H4 (cell line): ENCODE measurements around the gene RAD51. TPM values are rescaled to one million over a fixed set of nuclear protein-coding genes. Genes with fewer than 3 reads are reported as not detected.

Experiments used
- DNase-seq: peaks from one replicate; pipeline ENCODE4 v3.0.0-alpha.2; 2015; ENCODE audit warnings: low spot score
- total RNA-seq: library from RNA; depleted of rRNA; stranded (reverse); fragments of >200 nt; shearing (Covaris generic); gene quantifications from 2 replicates; pipeline ENCODE4 v1.2.3, GENCODE V29; 2014

RAD51 gene
- total RNA-seq, 1 experiment from 2014 or later, result 8.5 TPM

- DNase-seq, result no peak
These were observed 27.4 kb downstream of the RAD51 start for GRCh38 chr15:40722354-40722753.

GRCh38 chr15:40722934-40723333, 28.0 kb downstream of the RAD51 start:
- DNase-seq, result no peak

- DNase-seq, result no peak
These were observed 28.9 kb downstream of the RAD51 start for GRCh38 chr15:40723919-40724318.

- no peak for DNase-seq
These were observed 36.1 kb downstream of the RAD51 start for GRCh38 chr15:40731034-40731433.

- no peak for DNase-seq
These were observed 41.6 kb downstream of the RAD51 start for GRCh38 chr15:40736575-40736974.

GRCh38 chr15:40737048-40737447, 42.1 kb downstream of the RAD51 start:
- no peak for DNase-seq

GRCh38 chr15:40739047-40739446, 44.1 kb downstream of the RAD51 start:
- DNase-seq, result no peak

GRCh38 chr15:40739854-40740253, 44.9 kb downstream of the RAD51 start:
- no peak for DNase-seq

GRCh38 chr15:40743485-40743901, 48.5 kb downstream of the RAD51 start:
- no peak for DNase-seq

- DNase-seq, result no peak
These were observed 49.2 kb downstream of the RAD51 start for GRCh38 chr15:40743921-40744814.

GRCh38 chr15:40744815-40745152, 49.8 kb downstream of the RAD51 start:
- DNase-seq, result no peak

- DNase-seq, result no peak
These were observed 52.0 kb downstream of the RAD51 start for GRCh38 chr15:40746916-40747418.

- no peak for DNase-seq
These were observed 53.0 kb downstream of the RAD51 start for GRCh38 chr15:40747685-40748631.

GRCh38 chr15:40749151-40749630, 54.2 kb downstream of the RAD51 start:
- no peak for DNase-seq

- no peak for DNase-seq
These were observed 55.9 kb downstream of the RAD51 start for GRCh38 chr15:40750885-40751284.

- DNase-seq, result no peak
These were observed 56.8 kb downstream of the RAD51 start for GRCh38 chr15:40751745-40752144.

- no peak for DNase-seq
These were observed 59.6 kb downstream of the RAD51 start for GRCh38 chr15:40754574-40754882.

- DNase-seq, result peak; percentile 85
These were observed 60.2 kb downstream of the RAD51 start, which contains the start of gene RMDN3 for GRCh38 chr15:40754883-40755811. Gene RMDN3, minus strand, starts transcription at chr15:40755254. Its CDS starts 471 bp downstream, at chr15:40754783.

- DNase-seq, result no peak
These were observed 60.8 kb downstream of the RAD51 start for GRCh38 chr15:40755812-40756208.

GRCh38 chr15:40756938-40757337, 62.0 kb downstream of the RAD51 start:
- DNase-seq, result no peak

- no peak for DNase-seq
These were observed 65.0 kb downstream of the RAD51 start for GRCh38 chr15:40759961-40760360.
